H1 (cell line): ENCODE data around the gene MPDZ. TPM values are rescaled to one million over a fixed set of nuclear protein-coding genes. Genes with fewer than 3 reads are reported as not detected.

Source experiments
- ATF3 ChIP-seq: IDR thresholded peaks from 2 replicates; pipeline ENCODE4 v1.6.1; 2011; ENCODE audit warnings: low read depth, mild to moderate bottlenecking, low read length; ENCODE audit not compliant: insufficient read depth
- CBX5 ChIP-seq: fragments of 300-800, 300-1000 bp; sonication (generic); IDR thresholded peaks from 2 replicates; pipeline ENCODE4 v1.7.1; 2016; ENCODE audit warnings: antibody characterized with exemption, low read length, low read depth
- CHD7 ChIP-seq: fragments of 300-600 bp; sonication (generic); IDR thresholded peaks from 2 replicates; pipeline ENCODE4 v1.7.1; 2012; ENCODE audit warnings: low read length, moderate library complexity, mild to moderate bottlenecking, inconsistent platforms; ENCODE audit not compliant: insufficient replicate concordance
- CTCF ChIP-seq, 3 experiments: IDR thresholded peaks; 1 replicate in 2 of 3; 2 replicates in 1 of 3; pipeline versions ENCODE4 v1.5.1 to v1.6.1; 2011; ENCODE audit warnings: low read length in 3 of 3, mild to moderate bottlenecking in 3 of 3, inconsistent platforms in 2 of 3, low read depth in 1 of 3, moderate library complexity in 1 of 3; ENCODE audit not compliant: insufficient read depth in 1 of 3; ENCODE audit errors: control extremely low read depth in 1 of 3
- TEAD4 ChIP-seq: IDR thresholded peaks from 2 replicates; pipeline ENCODE4 v1.6.1; 2012; ENCODE audit warnings: low read depth, low read length, inconsistent platforms, mixed read lengths
- polyA plus RNA-seq, 7 experiments: library from polyadenylated mRNA; depleted of rRNA in 3 of 7; stranded (reverse) in 5 of 7; unstranded in 2 of 7; fragments of >200 nt in 5 of 7; fragments of 200-250 nt in 2 of 7; gene quantifications; 1 replicate in 5 of 7; 2 replicates in 1 of 7; 4 replicates in 1 of 7; pipeline versions ENCODE4 v1.2.1 to v1.2.3, GENCODE V29; 2011 to 2013; ENCODE audit warnings: missing spikeins in 2 of 7, mixed read lengths in 2 of 7
- total RNA-seq: library from RNA; stranded (reverse); fragmentation: NEBNext Ultra II Directional; extraction: Animal tissue kit (Norgen Biotek cat#: 25700); gene quantifications from 2 replicates; pipeline ENCODE4 v1.2.1, GENCODE V29; 2021

MPDZ gene
- total and polyA plus RNA-seq, 2 of the 8 experiments (the other 6 are each of a cell fraction or from before 2014, with no cell fraction given): 14.6 to 39.4 TPM

- TF ChIP-seq CHD7 (no peak), CTCF (IDR thresholded peaks at IDR 0.05; ENCODE audit: control extremely low read depth in 1 of 3, insufficient read depth in 1 of 3, low read depth in 1 of 3, low read length in 3 of 3) (no peak), ATF3 (no peak), TEAD4 (no peak), CBX5 (no peak)
These were observed 8.8 kb downstream of the MPDZ start (continued) for GRCh38 chr9:13270734-13271133.
